ENCODE measurements around the gene DCAF11. TPM values are rescaled to one million over a fixed set of nuclear protein-coding genes. Genes with fewer than 3 reads are reported as not detected.

The DCAF11 gene
- total and polyA plus RNA-seq, 4 donors: 35.5 to 41.8 (median 38.5) TPM

GRCh38 chr14:24151404-24152080 is 37.0 kb downstream of the DCAF11 start:
- no peaks in the 10 kb centered on the region for H3K27me3 ChIP-seq (ENCODE audit: control insufficient read depth in 1 of 2, insufficient read depth in 2 of 2, low read length in 1 of 2)
- H3K36me3 ChIP-seq (ENCODE audit: control insufficient read depth in 1 of 2, insufficient read depth in 2 of 2, low read length in 1 of 2): peaks cover 5 to 11% of the 10 kb centered on the region in 2 donors
- H3K9me3 ChIP-seq (ENCODE audit: control insufficient read depth, low read length): no peaks in the 10 kb centered on the region
- WGBS, 2 donors: 92 to 94% methylated on average over 16 of the region's 16 CpGs
- no peaks in the 10 kb centered on the region for H3K4me1 ChIP-seq (ENCODE audit: control insufficient read depth in 1 of 2, insufficient read depth in 2 of 2, low read length in 2 of 2)
- H3K4me3 ChIP-seq (ENCODE audit: low read length in 2 of 2): no peak overlapping the region
- no peak overlapping the region for H3K27ac ChIP-seq (ENCODE audit: low read depth in 1 of 2, low read length in 2 of 2)
- intact Hi-C loops (cut with DNase I): no loop called here
- ATAC-seq (ENCODE audit: low FRiP score) (no peak), DNase-seq (peak in 1 of 2 donors; percentile 68)

DNA sequence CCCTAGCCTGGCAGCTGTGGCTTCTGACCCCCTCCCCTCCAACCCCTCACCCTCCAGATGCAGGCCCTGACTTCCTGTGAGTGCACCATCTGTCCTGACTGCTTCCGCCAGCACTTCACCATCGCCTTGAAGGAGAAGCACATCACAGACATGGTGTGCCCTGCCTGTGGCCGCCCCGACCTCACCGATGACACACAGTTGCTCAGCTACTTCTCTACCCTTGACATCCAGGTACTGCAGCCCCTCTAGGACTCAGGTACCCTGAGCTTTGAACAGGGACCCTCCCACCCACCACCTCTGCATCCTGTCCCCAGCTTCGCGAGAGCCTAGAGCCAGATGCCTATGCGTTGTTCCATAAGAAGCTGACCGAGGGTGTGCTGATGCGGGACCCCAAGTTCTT is 40.5 kb downstream of the DCAF11 start:
- ATAC-seq (ENCODE audit: low FRiP score): no peak
- intact Hi-C loops (cut with DNase I): no loop called here

DNA sequence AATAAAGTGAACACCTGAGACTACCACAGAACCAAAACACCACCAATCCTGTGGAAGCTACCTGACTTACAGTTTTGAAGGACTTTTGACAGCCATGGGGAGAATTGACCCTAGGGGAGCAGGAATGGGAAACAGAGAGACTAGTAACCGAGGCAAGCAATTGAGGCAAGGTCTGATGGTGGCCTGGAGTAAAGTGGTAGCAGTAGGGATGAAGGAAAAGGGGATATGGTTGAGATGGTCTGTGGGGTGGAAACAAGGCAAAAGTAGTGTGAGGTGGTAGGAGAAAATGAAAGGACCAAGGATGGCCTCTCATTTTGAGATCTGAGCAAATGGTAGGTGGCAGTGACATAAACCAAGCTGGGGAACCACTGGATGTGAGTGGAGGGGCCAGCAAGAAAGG is 42.3 kb downstream of the DCAF11 start:
- H3K36me3 ChIP-seq (ENCODE audit: control insufficient read depth in 1 of 2, insufficient read depth in 2 of 2, low read length in 1 of 2): peaks cover 5 to 14% of the 10 kb centered on the region in 2 donors
- H3K9me3 ChIP-seq (ENCODE audit: control insufficient read depth, low read length): no peaks in the 10 kb centered on the region
- no peak overlapping the region for H3K4me3 ChIP-seq (ENCODE audit: low read length in 2 of 2)
- no peak overlapping the region for H3K27ac ChIP-seq (ENCODE audit: low read depth in 1 of 2, low read length in 2 of 2)
- intact Hi-C loops (cut with DNase I): no loop called here
- no peak for ATAC-seq (ENCODE audit: low FRiP score)
- H3K27me3 ChIP-seq (ENCODE audit: control insufficient read depth in 1 of 2, insufficient read depth in 2 of 2, low read length in 1 of 2): no peaks in the 10 kb centered on the region
- DNase-seq: no peak
- 89 to 91% methylated on average over 1 of the region's 1 CpG for WGBS, 2 donors
- H3K4me1 ChIP-seq (ENCODE audit: control insufficient read depth in 1 of 2, insufficient read depth in 2 of 2, low read length in 2 of 2): no peaks in the 10 kb centered on the region

More for the DNA sequence above, 40.5 kb downstream of the DCAF11 start:
- Histone ChIP-seq H3K4me3 (ENCODE audit: low read length in 2 of 2) (no peak overlapping the region), H3K9me3 (ENCODE audit: control insufficient read depth, low read length) (no peaks in the 10 kb centered on the region), H3K4me1 (ENCODE audit: control insufficient read depth in 1 of 2, insufficient read depth in 2 of 2, low read length in 2 of 2) (no peaks in the 10 kb centered on the region), H3K27me3 (ENCODE audit: control insufficient read depth in 1 of 2, insufficient read depth in 2 of 2, low read length in 1 of 2) (no peaks in the 10 kb centered on the region), H3K27ac (ENCODE audit: low read depth in 1 of 2, low read length in 2 of 2) (no peak overlapping the region), H3K36me3 (ENCODE audit: control insufficient read depth in 1 of 2, insufficient read depth in 2 of 2, low read length in 1 of 2) (peaks cover 5 to 16% of the 10 kb centered on the region in 2 donors)
- DNase-seq: no peak
- WGBS, 2 donors: 92 to 94% methylated on average over 10 of the region's 10 CpGs

DNA sequence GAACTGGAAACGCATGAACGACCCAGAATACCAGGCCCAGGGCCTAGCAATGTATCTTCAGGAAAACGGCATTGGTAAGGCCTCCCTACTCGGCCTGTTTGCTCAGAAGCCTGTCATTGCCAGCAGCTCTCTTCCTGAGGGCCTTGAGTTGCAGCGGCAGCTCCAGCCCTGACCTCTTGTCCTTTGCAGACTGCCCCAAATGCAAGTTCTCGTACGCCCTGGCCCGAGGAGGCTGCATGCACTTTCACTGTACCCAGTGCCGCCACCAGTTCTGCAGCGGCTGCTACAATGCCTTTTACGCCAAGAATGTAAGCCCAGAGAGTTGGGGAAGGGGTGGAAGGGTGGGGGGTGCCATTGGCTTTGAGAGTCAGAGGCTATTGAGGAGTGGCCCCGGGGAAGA is 42.8 kb downstream of the DCAF11 start:
- intact Hi-C loops (cut with DNase I): no loop called here
- 91 to 92% methylated on average over 12 of the region's 12 CpGs for WGBS, 2 donors
- Histone ChIP-seq H3K27ac (ENCODE audit: low read depth in 1 of 2, low read length in 2 of 2) (no peak overlapping the region), H3K9me3 (ENCODE audit: control insufficient read depth, low read length) (no peaks in the 10 kb centered on the region), H3K27me3 (ENCODE audit: control insufficient read depth in 1 of 2, insufficient read depth in 2 of 2, low read length in 1 of 2) (no peaks in the 10 kb centered on the region), H3K4me3 (ENCODE audit: low read length in 2 of 2) (no peak overlapping the region), H3K4me1 (ENCODE audit: control insufficient read depth in 1 of 2, insufficient read depth in 2 of 2, low read length in 2 of 2) (no peaks in the 10 kb centered on the region), H3K36me3 (ENCODE audit: control insufficient read depth in 1 of 2, insufficient read depth in 2 of 2, low read length in 1 of 2) (peaks cover 5 to 14% of the 10 kb centered on the region in 2 donors)
- ATAC-seq (ENCODE audit: low FRiP score): no peak
- no peak for DNase-seq

DNA sequence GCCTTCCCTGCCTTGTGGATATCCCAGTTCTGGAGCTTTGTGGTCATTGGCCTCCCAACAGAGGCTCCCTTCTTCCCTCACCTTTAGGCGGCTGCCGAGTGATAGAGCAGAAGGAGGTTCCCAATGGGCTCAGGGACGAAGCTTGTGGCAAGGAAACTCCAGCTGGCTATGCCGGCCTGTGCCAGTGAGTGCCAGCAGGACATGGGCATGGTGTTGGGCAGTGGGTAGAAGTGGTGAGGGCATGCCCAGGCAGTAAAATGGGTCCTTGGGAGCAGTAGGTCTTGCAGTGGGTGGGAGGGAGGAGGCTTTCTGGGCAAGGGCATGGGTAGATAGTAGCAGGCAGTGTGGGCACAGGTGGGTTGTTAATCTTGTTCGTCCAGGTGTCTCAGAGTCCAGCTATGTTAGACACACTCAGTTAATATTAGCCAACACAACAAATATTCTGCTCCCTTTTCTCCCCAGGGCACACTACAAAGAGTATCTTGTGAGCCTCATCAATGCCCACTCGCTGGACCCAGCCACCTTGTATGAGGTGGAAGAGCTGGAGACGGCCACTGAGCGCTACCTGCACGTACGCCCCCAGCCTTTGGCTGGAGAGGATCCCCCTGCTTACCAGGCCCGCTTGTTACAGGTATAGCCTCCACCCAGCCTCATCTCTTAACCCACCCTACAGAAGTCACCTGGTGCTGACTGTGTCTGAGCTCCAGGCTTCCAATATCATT is 45.4 kb downstream of the DCAF11 start:
- peaks cover 8 to 14% of the 10 kb centered on the region in 2 donors for H3K36me3 ChIP-seq (ENCODE audit: control insufficient read depth in 1 of 2, insufficient read depth in 2 of 2, low read length in 1 of 2)
- no peak overlapping the region for H3K27ac ChIP-seq (ENCODE audit: low read depth in 1 of 2, low read length in 2 of 2)

DNA sequence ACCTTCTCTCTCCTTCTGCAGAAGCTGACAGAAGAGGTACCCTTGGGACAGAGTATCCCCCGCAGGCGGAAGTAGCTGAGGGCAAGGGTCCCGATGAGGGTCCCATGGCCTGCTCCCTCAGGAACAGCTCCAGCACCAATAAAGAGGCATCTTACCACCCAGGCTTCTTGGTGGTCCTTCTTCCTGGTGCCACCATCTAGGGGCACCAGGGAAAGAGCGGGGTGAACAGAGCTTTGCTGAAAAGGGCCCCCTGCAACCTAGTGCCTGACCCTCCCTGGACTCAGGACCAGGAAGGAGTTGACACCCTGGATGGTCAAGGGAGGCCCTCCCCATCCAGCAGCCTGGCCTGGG is 45.9 kb downstream of the DCAF11 start:
- Histone ChIP-seq H3K36me3 (ENCODE audit: control insufficient read depth in 1 of 2, insufficient read depth in 2 of 2, low read length in 1 of 2) (peaks cover 10 to 13% of the 10 kb centered on the region in 2 donors), H3K9me3 (ENCODE audit: control insufficient read depth, low read length) (no peaks in the 10 kb centered on the region), H3K4me3 (ENCODE audit: low read length in 2 of 2) (no peak overlapping the region), H3K4me1 (ENCODE audit: control insufficient read depth in 1 of 2, insufficient read depth in 2 of 2, low read length in 2 of 2) (no peaks in the 10 kb centered on the region), H3K27me3 (ENCODE audit: control insufficient read depth in 1 of 2, insufficient read depth in 2 of 2, low read length in 1 of 2) (no peaks in the 10 kb centered on the region), H3K27ac (ENCODE audit: low read depth in 1 of 2, low read length in 2 of 2) (peak overlapping the region in 1 of 2 donors; percentile 10)
- intact Hi-C loops (cut with DNase I): loop anchor here in 1 of 2 donors (2.0 to 10.0 kb wide), 2 partner anchors 28 to 46 kb away; partner anchors contain the start of genes DCAF11, IPO4 and NRL
- 85 to 90% methylated on average over 4 of the region's 4 CpGs for WGBS, 2 donors
- DNase-seq: no peak
- ATAC-seq (ENCODE audit: low FRiP score): peak; percentile 13

More for the DNA sequence above, 45.4 kb downstream of the DCAF11 start:
- intact Hi-C loops (cut with DNase I): loop anchor here in 1 of 2 donors (2.0 to 10.0 kb wide), 2 partner anchors 29 to 45 kb away; partner anchors contain the start of genes DCAF11, IPO4 and NRL
- H3K4me3 ChIP-seq (ENCODE audit: low read length in 2 of 2): no peak overlapping the region
- DNase-seq (no peak), ATAC-seq (ENCODE audit: low FRiP score) (no peak)
- no peaks in the 10 kb centered on the region for H3K9me3 ChIP-seq (ENCODE audit: control insufficient read depth, low read length)
- H3K27me3 ChIP-seq (ENCODE audit: control insufficient read depth in 1 of 2, insufficient read depth in 2 of 2, low read length in 1 of 2): no peaks in the 10 kb centered on the region
- WGBS, 2 donors: 84 to 87% methylated on average over 11 of the region's 11 CpGs
- H3K4me1 ChIP-seq (ENCODE audit: control insufficient read depth in 1 of 2, insufficient read depth in 2 of 2, low read length in 2 of 2): no peaks in the 10 kb centered on the region

DNA sequence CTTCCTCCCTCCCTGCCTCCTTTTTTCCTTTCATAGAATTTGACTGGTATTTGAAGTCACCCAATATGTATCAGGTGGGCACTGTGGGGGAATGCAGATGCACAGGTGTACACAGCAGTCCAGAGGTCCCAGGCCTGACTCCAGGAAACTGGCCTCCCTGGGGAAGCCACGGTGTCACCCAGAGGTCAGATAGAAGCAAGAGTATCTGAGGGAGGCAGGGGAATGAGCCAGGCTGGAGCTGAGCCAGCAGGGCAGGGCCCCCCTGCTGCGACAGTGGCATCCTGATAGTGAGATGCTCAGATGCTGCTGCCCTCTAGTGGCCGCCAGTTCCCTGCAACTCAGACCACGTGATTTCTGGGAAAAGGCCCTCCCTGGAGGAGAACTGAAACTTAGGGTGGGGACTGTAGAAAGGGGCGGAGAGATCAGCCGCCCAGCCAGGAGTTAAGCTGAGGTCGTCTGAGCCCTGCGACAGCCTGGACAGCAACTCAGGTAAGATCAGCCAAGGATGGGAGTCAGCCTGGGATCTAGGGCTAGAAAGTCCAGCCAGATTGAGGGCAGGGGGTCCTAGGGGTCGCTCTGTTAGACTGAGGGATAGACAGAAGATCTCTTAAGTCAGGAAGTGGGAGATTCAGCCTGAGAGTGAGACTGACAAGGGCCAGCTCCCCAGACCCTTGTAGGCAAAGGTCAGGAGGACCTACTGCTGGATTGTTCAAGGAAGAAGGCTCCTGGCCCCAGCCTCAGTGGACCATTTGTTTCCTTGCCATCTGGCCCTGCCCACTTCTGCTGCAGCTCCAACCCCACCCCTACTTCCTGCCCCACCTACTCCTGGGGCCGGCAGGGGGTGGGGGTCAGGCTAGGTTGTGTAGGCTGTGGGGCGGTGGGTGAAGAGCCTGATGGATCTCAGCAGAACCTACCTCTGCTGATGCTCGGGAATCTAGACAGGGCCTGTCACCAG is 46.5 kb downstream of the DCAF11 start, which contains the start of gene IRF9:
TSS of gene IRF9 (plus strand) at position 416 of the 955 bp plus-strand sequence. CDS start 880 bp downstream, outside the sequence.
- Histone ChIP-seq H3K36me3 (ENCODE audit: control insufficient read depth in 1 of 2, insufficient read depth in 2 of 2, low read length in 1 of 2) (peaks cover 12 to 13% of the 10 kb centered on the region in 2 donors), H3K27ac (ENCODE audit: low read depth in 1 of 2, low read length in 2 of 2) (peak within 1 kb of the TSS in 1 of 2 donors; percentile 73), H3K4me1 (ENCODE audit: control insufficient read depth in 1 of 2, insufficient read depth in 2 of 2, low read length in 2 of 2) (no peaks in the 10 kb centered on the region), H3K4me3 (ENCODE audit: low read length in 2 of 2) (peak within 1 kb of the TSS; percentile 56 to 67), H3K9me3 (ENCODE audit: control insufficient read depth, low read length) (no peaks in the 10 kb centered on the region), H3K27me3 (ENCODE audit: control insufficient read depth in 1 of 2, insufficient read depth in 2 of 2, low read length in 1 of 2) (no peaks in the 10 kb centered on the region)
- peak; percentile 96 for ATAC-seq (ENCODE audit: low FRiP score)
- intact Hi-C loops (cut with DNase I): loop anchor here in 1 of 2 donors (2.0 to 10.0 kb wide), 2 partner anchors 28 to 46 kb away; partner anchors contain the start of genes DCAF11, IPO4 and NRL
- peak; percentile 96 to 98 for DNase-seq
- WGBS, 2 donors: 0% methylated on average over 12 of the region's 12 CpGs

GRCh38 chr14:24162093-24162492 is 47.5 kb downstream of the DCAF11 start:
- H3K36me3 ChIP-seq (ENCODE audit: control insufficient read depth in 1 of 2, insufficient read depth in 2 of 2, low read length in 1 of 2): peaks cover 12 to 15% of the 10 kb centered on the region in 2 donors
- no peaks in the 10 kb centered on the region for H3K27me3 ChIP-seq (ENCODE audit: control insufficient read depth in 1 of 2, insufficient read depth in 2 of 2, low read length in 1 of 2)
- intact Hi-C loops (cut with DNase I): loop anchor here in 1 of 2 donors (10.0 kb wide), 1 partner anchor 47 kb away; the partner anchor contains the start of genes DCAF11 and NRL
- 30 to 38% methylated on average over 8 of the region's 8 CpGs for whole genome bisulfite sequencing, 2 donors
- no peaks in the 10 kb centered on the region for H3K4me1 ChIP-seq (ENCODE audit: control insufficient read depth in 1 of 2, insufficient read depth in 2 of 2, low read length in 2 of 2)
- no peak for ATAC-seq (ENCODE audit: low FRiP score)
- H3K27ac ChIP-seq (ENCODE audit: low read depth in 1 of 2, low read length in 2 of 2): peak overlapping the region in 1 of 2 donors; percentile 26
- no peak for DNase-seq
- H3K4me3 ChIP-seq (ENCODE audit: low read length in 2 of 2): peak overlapping the region; percentile 56 to 67
- no peaks in the 10 kb centered on the region for H3K9me3 ChIP-seq (ENCODE audit: control insufficient read depth, low read length)

Measured in aorta (tissue), 5 donors.